Measurements from ENCODE around the gene GTSF1L.

- TF ChIP-seq CTCF (IDR thresholded peaks at IDR 0.05; ENCODE audit: low read length) (no peak), EZH2phosphoT487 (IDR thresholded peaks at IDR 0.05; ENCODE audit: low read length) (no peak)
Measured at GRCh38 chr20:43726333-43726732, 469 bp downstream of the GTSF1L start.

Measured in MM.1S (cell line).